H9 (cell line): ENCODE data around the gene ZNF121. TPM values are rescaled to one million over a fixed set of nuclear protein-coding genes. Genes with fewer than 3 reads are reported as not detected.
"Not testable (repeated sequence)": the region's sequence is repeated elsewhere in the genome, so short reads cannot be mapped to it uniquely, and the experiment has no call there.

ENCODE experiments used
- DNase-seq: peaks from one replicate; pipeline ENCODE4 v3.0.0-alpha.2; 2017
- H2AFZ ChIP-seq: one replicate; pipeline ENCODE4 v1.6.1; 2013; ENCODE audit warnings: mild to moderate bottlenecking, low read length, control low read depth, moderate library complexity
- H2AK5ac ChIP-seq: 2 replicates; pipeline ENCODE4 v1.6.1; 2013; ENCODE audit warnings: low read length, control low read depth, mixed read lengths; ENCODE audit not compliant: insufficient read length
- H2BK120ac ChIP-seq: one replicate; pipeline ENCODE4 v1.6.1; 2013; ENCODE audit warnings: low read depth, mild to moderate bottlenecking, low read length, control low read depth, inconsistent platforms; ENCODE audit not compliant: poor library complexity, severe bottlenecking
- H2BK12ac ChIP-seq: 2 replicates; pipeline ENCODE4 v1.6.1; 2013; ENCODE audit warnings: low read length, control low read depth, mixed read lengths, low read depth; ENCODE audit not compliant: insufficient read length
- H2BK15ac ChIP-seq: 2 replicates; pipeline ENCODE4 v1.6.1; 2013; ENCODE audit warnings: low read depth, low read length, control low read depth
- H2BK20ac ChIP-seq: one replicate; pipeline ENCODE4 v1.6.1; 2013; ENCODE audit warnings: low read depth, mild to moderate bottlenecking, low read length, control low read depth, inconsistent platforms; ENCODE audit not compliant: poor library complexity, severe bottlenecking
- H2BK5ac ChIP-seq: 2 replicates; pipeline ENCODE4 v1.6.1; 2013; ENCODE audit warnings: low read length, control low read depth, mixed read lengths; ENCODE audit not compliant: insufficient read length
- H3K14ac ChIP-seq: 2 replicates; pipeline ENCODE4 v1.6.1; 2013; ENCODE audit warnings: low read length, control low read depth; ENCODE audit not compliant: insufficient read depth
- H3K18ac ChIP-seq: 2 replicates; pipeline ENCODE4 v1.6.1; 2013; ENCODE audit warnings: low read depth, mild to moderate bottlenecking, mixed read lengths, low read length, control low read depth; ENCODE audit not compliant: insufficient read length
- H3K23ac ChIP-seq: 2 replicates; pipeline ENCODE4 v1.6.1; 2013; ENCODE audit warnings: low read length, control low read depth, mixed read lengths, low read depth; ENCODE audit not compliant: insufficient read length
- H3K23me2 ChIP-seq: 2 replicates; pipeline ENCODE4 v1.6.1; 2013; ENCODE audit warnings: low read depth, mild to moderate bottlenecking, mixed read lengths, low read length, control low read depth; ENCODE audit not compliant: insufficient read length, poor library complexity, severe bottlenecking
- H3K27ac ChIP-seq: 2 replicates; pipeline ENCODE4 v1.5.1; 2013; ENCODE audit warnings: low read length, control low read depth, mixed read lengths, low read depth; ENCODE audit not compliant: insufficient read length
- H3K27me3 ChIP-seq: 2 replicates; pipeline ENCODE4 v1.6.1; 2013; ENCODE audit warnings: low read length, control low read depth, inconsistent platforms; ENCODE audit not compliant: insufficient read depth
- H3K4ac ChIP-seq: 2 replicates; pipeline ENCODE4 v1.6.1; 2013; ENCODE audit warnings: low read depth, mild to moderate bottlenecking, control low read depth, inconsistent platforms, low read length, moderate library complexity
- H3K4me1 ChIP-seq: 2 replicates; pipeline ENCODE4 v1.6.1; 2013; ENCODE audit warnings: low read length, control low read depth, inconsistent platforms; ENCODE audit not compliant: insufficient read depth
- H3K4me2 ChIP-seq: 2 replicates; pipeline ENCODE4 v1.6.1; 2013; ENCODE audit warnings: low read length, control low read depth, mixed read lengths; ENCODE audit not compliant: insufficient read length, insufficient read depth
- H3K56ac ChIP-seq: 2 replicates; pipeline ENCODE4 v1.6.1; 2013; ENCODE audit warnings: low read depth, mild to moderate bottlenecking, mixed read lengths, low read length, control low read depth; ENCODE audit not compliant: insufficient read length
- H3K79me1 ChIP-seq: 2 replicates; pipeline ENCODE4 v1.6.1; 2013; ENCODE audit warnings: low read depth, mild to moderate bottlenecking, moderate library complexity, low read length, control low read depth, inconsistent platforms; ENCODE audit not compliant: insufficient read depth, poor library complexity, severe bottlenecking
- H3K79me2 ChIP-seq: 2 replicates; pipeline ENCODE4 v1.6.1; 2013; ENCODE audit warnings: low read length, control low read depth, inconsistent platforms; ENCODE audit not compliant: insufficient read depth
- H3K9ac ChIP-seq: 2 replicates; pipeline ENCODE4 v1.6.1; 2013; ENCODE audit warnings: low read length, control low read depth, mixed read lengths; ENCODE audit not compliant: insufficient read length; ENCODE audit errors: extremely low read depth
- H3K9me3 ChIP-seq: one replicate; pipeline ENCODE4 v1.6.1; 2013; ENCODE audit warnings: low read depth, low read length, inconsistent platforms; ENCODE audit not compliant: control insufficient read depth
- H3T11ph ChIP-seq: one replicate; pipeline ENCODE4 v1.6.1; 2013; ENCODE audit warnings: mild to moderate bottlenecking, low read length, control low read depth, inconsistent platforms
- H4K20me1 ChIP-seq: one replicate; pipeline ENCODE4 v1.6.1; 2013; ENCODE audit not compliant: control insufficient read depth, insufficient read length, insufficient read depth
- H4K5ac ChIP-seq: 2 replicates; pipeline ENCODE4 v1.6.1; 2013; ENCODE audit warnings: low read depth, mild to moderate bottlenecking, mixed read lengths, low read length, control low read depth; ENCODE audit not compliant: insufficient read length
- H4K8ac ChIP-seq: replicated peaks from 2 replicates; pipeline ENCODE4 v1.6.1; 2013; ENCODE audit warnings: low read length, control low read depth, mixed read lengths, low read depth; ENCODE audit not compliant: insufficient read length
- H4K91ac ChIP-seq: 2 replicates; pipeline ENCODE4 v1.6.1; 2013; ENCODE audit warnings: low read depth, mild to moderate bottlenecking, moderate library complexity, mixed read lengths, low read length, control low read depth; ENCODE audit not compliant: insufficient read length
- H3K27ac Mint-ChIP-seq, 3 experiments: 2 replicates in 2 of 3; 3 replicates in 1 of 3; pipeline ENCODE4 v1.8.0; 2020 to 2021; ENCODE audit warnings: mixed read lengths in 3 of 3, mild to moderate bottlenecking in 1 of 3, moderate library complexity in 1 of 3
- H3K27me3 Mint-ChIP-seq: 2 replicates; pipeline ENCODE4 v1.8.0; 2021; ENCODE audit warnings: low read depth, mild to moderate bottlenecking, moderate library complexity, mixed read lengths
- H3K36me3 Mint-ChIP-seq, 3 experiments: 2 replicates in 2 of 3; 3 replicates in 1 of 3; pipeline ENCODE4 v1.8.0; 2020 to 2021; ENCODE audit warnings: low read depth in 3 of 3, mixed read lengths in 3 of 3; ENCODE audit not compliant: insufficient read depth in 1 of 3
- H3K4me1 Mint-ChIP-seq, 2 experiments: 2 replicates each; pipeline ENCODE4 v1.8.0; 2020; ENCODE audit warnings: mixed read lengths in 2 of 2
- H3K4me3 Mint-ChIP-seq, 2 experiments: 2 replicates in 1 of 2; 3 replicates in 1 of 2; pipeline ENCODE4 v1.8.0; 2020 to 2021; ENCODE audit warnings: mild to moderate bottlenecking in 2 of 2, mixed read lengths in 2 of 2, moderate library complexity in 1 of 2
- H3K9me3 Mint-ChIP-seq, 2 experiments: 2 replicates in 1 of 2; 3 replicates in 1 of 2; pipeline ENCODE4 v1.8.0; 2020; ENCODE audit warnings: mild to moderate bottlenecking in 2 of 2, mixed read lengths in 2 of 2, moderate library complexity in 1 of 2
- WGBS: extraction: QIAGEN DNeasy Blood & Tissue Kit; methylation state at CpG from one replicate; pipeline ENCODE4 v1.1.7; 2013; ENCODE audit warnings: missing lambda C conversion rate, low lambda C conversion rate, mixed read lengths; ENCODE audit not compliant: insufficient read length; ENCODE audit errors: extremely low coverage; 5-methylcytosine and 5-hydroxymethylcytosine counted together
- total RNA-seq: library from RNA; stranded (reverse); gene quantifications from 2 replicates; pipeline ENCODE4 v1.2.1, GENCODE V29; 2021
- TF ChIP-seq, protein P1 (sequence below): fragments of 200-600 bp; sonication (generic); conservative IDR thresholded peaks from 3 replicates; pipeline ENCODE4 v1.8.0; 2021; ENCODE audit warnings: antibody characterized with exemption, mild to moderate bottlenecking

ZNF121 gene
- total RNA-seq, 1 experiment from 2014 or later: 171 TPM

DNA sequence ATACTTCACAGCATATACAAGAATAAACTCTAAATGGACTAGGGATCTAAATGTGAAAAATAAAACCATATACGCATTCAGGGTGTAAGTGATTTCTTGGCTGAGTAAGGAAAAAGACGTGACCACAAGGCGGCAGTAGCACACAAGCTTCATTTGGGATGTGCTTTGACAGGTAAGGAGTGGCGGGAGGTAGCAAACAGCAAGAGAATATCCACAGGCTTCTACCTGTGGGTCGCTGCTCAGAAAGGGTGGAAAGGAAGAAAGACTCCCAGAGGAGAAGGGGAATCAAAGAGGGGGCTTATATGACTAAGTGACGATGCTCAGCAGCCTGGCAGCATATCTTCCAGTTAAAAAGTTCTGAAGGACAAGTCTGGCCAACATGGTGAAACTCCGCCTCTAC, 2.5 kb upstream of the ZNF121 start:
- peak overlapping the region; percentile 86 for H2AFZ ChIP-seq
- peak overlapping the region in 1 of 3 experiments; percentile 80; a peak in 3 of 7 replicates for H3K27ac Mint-ChIP-seq

DNA sequence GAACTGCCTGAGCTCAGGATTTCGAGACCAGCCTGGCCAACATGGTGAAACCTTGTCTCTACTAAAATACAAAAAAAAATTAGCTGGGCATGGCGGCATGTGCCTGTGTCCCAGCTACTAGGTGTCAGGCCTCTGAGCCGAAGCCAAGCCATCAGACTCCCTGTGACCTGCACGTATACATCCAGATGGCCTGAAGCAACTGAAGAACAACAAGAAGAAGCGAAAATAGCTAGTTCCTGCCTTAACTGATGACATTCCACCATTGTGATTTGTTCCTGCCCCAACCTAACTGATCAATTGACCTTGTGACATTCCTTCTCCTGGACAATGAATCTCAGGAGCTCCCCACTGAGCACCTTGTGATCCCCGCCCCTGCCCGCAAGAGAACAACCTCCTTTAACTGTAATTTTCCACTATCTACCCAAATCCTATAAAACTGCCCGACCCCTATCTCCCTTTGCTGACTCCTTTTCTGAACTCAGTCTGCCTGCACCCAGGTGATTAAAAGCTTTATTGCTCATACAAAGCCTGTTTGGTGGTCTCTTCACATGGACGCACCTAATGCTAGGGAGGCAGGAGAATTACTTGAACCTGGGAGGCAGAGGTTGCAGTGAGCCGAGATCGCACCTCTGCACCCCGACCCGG, 2.1 kb downstream of the ZNF121 start:
- WGBS: no CpG with 5 or more reads among the region's 13 CpGs
- H3K23me2 ChIP-seq, H2BK12ac ChIP-seq, H3T11ph ChIP-seq, H3K4me1 ChIP-seq, H3K9me3 ChIP-seq, H4K91ac ChIP-seq, H2BK15ac ChIP-seq, H2BK120ac ChIP-seq, H4K20me1 ChIP-seq, H3K56ac ChIP-seq, H3K23ac ChIP-seq, H2AFZ ChIP-seq, H2BK5ac ChIP-seq, H4K8ac ChIP-seq, H3K4ac ChIP-seq, H3K14ac ChIP-seq, H2BK20ac ChIP-seq, H3K79me1 ChIP-seq, H2AK5ac ChIP-seq, H3K27me3 Mint-ChIP-seq, H3K27me3 ChIP-seq, H4K5ac ChIP-seq: not testable (repeated sequence)
- peaks cover 60% of the 10 kb centered on the region for H3K79me2 ChIP-seq
- H3K9ac ChIP-seq: peak overlapping the region; percentile 51
- Mint-ChIP-seq H3K4me3 (peak overlapping the region; percentile 72 to 83), H3K27ac (peak overlapping the region; percentile 48 to 95 (median 64)), H3K4me1 (peaks cover 43 to 51% of the 10 kb centered on the region in 2 experiments), H3K36me3 (peaks cover 41 to 55% (median 50%) of the 10 kb centered on the region in 3 experiments), H3K9me3 (peaks cover 7 to 50% of the 10 kb centered on the region in 2 experiments; a peak in 4 of 5 replicates)
- peak overlapping the region; percentile 74 for H3K4me2 ChIP-seq
- peak; percentile 47 for DNase-seq
- peak overlapping the region; percentile 64 for H3K27ac ChIP-seq
- H3K18ac ChIP-seq: peak overlapping the region; percentile 18

More for the DNA sequence above, 2.5 kb upstream of the ZNF121 start:
- H3K36me3 Mint-ChIP-seq: peaks cover 5 to 13% (median 10%) of the 10 kb centered on the region in 3 experiments; a peak in 6 of 7 replicates
- peaks cover 4% of the 10 kb centered on the region for H3K27me3 Mint-ChIP-seq
- H3K9me3 Mint-ChIP-seq: peaks cover 0 to 6% of the 10 kb centered on the region in 2 experiments; a peak in 3 of 5 replicates
- Histone ChIP-seq H3K27ac (no peak overlapping the region), H3K4me2 (no peak overlapping the region), H2BK120ac (no peak overlapping the region), H3K79me1 (no peaks in the 10 kb centered on the region), H4K20me1 (no peaks in the 10 kb centered on the region), H3K9me3 (no peaks in the 10 kb centered on the region), H4K5ac (no peak overlapping the region), H3K9ac (no peak overlapping the region), H3K18ac (no peak overlapping the region), H3K27me3 (no peaks in the 10 kb centered on the region), H3K4ac (no peak overlapping the region), H2BK15ac (no peak overlapping the region), H3K14ac (no peak overlapping the region), H2BK12ac (no peak overlapping the region), H4K8ac (no peak overlapping the region), H3K4me1 (peaks cover 9% of the 10 kb centered on the region; the same call in 1 of the 2 replicates), H3K56ac (no peak overlapping the region), H2BK20ac (no peak overlapping the region), H3K79me2 (peaks cover 21% of the 10 kb centered on the region; the same call in 1 of the 2 replicates), H2BK5ac (no peak overlapping the region), H3K23ac (no peak overlapping the region), H2AK5ac (no peak overlapping the region), H3K23me2 (peaks cover 3% of the 10 kb centered on the region), H3T11ph (no peak overlapping the region), H4K91ac (no peak overlapping the region)
- peak; percentile 84 for DNase-seq
- peaks cover 38 to 41% of the 10 kb centered on the region in 2 experiments for H3K4me1 Mint-ChIP-seq
- peak overlapping the region in 1 of 2 experiments; percentile 56; a peak in 3 of 5 replicates for H3K4me3 Mint-ChIP-seq
- WGBS: no CpG with 5 or more reads among the region's 7 CpGs
- TF ChIP-seq, protein P1, sequence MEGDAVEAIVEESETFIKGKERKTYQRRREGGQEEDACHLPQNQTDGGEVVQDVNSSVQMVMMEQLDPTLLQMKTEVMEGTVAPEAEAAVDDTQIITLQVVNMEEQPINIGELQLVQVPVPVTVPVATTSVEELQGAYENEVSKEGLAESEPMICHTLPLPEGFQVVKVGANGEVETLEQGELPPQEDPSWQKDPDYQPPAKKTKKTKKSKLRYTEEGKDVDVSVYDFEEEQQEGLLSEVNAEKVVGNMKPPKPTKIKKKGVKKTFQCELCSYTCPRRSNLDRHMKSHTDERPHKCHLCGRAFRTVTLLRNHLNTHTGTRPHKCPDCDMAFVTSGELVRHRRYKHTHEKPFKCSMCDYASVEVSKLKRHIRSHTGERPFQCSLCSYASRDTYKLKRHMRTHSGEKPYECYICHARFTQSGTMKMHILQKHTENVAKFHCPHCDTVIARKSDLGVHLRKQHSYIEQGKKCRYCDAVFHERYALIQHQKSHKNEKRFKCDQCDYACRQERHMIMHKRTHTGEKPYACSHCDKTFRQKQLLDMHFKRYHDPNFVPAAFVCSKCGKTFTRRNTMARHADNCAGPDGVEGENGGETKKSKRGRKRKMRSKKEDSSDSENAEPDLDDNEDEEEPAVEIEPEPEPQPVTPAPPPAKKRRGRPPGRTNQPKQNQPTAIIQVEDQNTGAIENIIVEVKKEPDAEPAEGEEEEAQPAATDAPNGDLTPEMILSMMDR: peak; percentile 83
